Endodermal cell (in vitro differentiated cells): ENCODE measurements around the gene ITFG1. TPM values are rescaled to one million over a fixed set of nuclear protein-coding genes. Genes with fewer than 3 reads are reported as not detected.

Source experiments
- DNase-seq: peaks from one replicate; pipeline ENCODE4 v3.0.0-alpha.2; 2017
- H3K27ac ChIP-seq: 2 replicates; pipeline ENCODE4 v1.5.1; 2013; ENCODE audit warnings: mild to moderate bottlenecking, low read depth, low read length, moderate library complexity
- H3K27me3 ChIP-seq: 2 replicates; pipeline ENCODE4 v1.6.1; 2013; ENCODE audit warnings: mild to moderate bottlenecking, low read length, moderate library complexity; ENCODE audit not compliant: insufficient read depth, control insufficient read depth, poor library complexity, severe bottlenecking
- H3K36me3 ChIP-seq: 2 replicates; pipeline ENCODE4 v1.7.0; 2013; ENCODE audit warnings: mild to moderate bottlenecking, low read length, moderate library complexity; ENCODE audit not compliant: control insufficient read depth, insufficient read depth
- H3K4me1 ChIP-seq: one replicate; pipeline ENCODE4 v1.7.0; 2013; ENCODE audit warnings: low read length; ENCODE audit not compliant: control insufficient read depth, insufficient read depth
- H3K4me3 ChIP-seq: 2 replicates; pipeline ENCODE4 v1.5.1; 2013; ENCODE audit warnings: mild to moderate bottlenecking, low read length, moderate library complexity
- H3K9ac ChIP-seq: 2 replicates; pipeline ENCODE4 v1.6.1; 2013; ENCODE audit warnings: mild to moderate bottlenecking, low read length, moderate library complexity; ENCODE audit not compliant: poor library complexity, severe bottlenecking; ENCODE audit errors: extremely low read depth
- H3K9me3 ChIP-seq: 2 replicates; pipeline ENCODE4 v1.6.1; 2013; ENCODE audit warnings: mild to moderate bottlenecking, low read length, moderate library complexity; ENCODE audit not compliant: control insufficient read depth
- H3K27ac Mint-ChIP-seq: 2 replicates; pipeline ENCODE4 v1.8.0; 2020; ENCODE audit warnings: mixed read lengths
- H3K27me3 Mint-ChIP-seq: 2 replicates; pipeline ENCODE4 v1.8.0; 2021; ENCODE audit warnings: mild to moderate bottlenecking, mixed read lengths; ENCODE audit not compliant: insufficient read depth
- H3K36me3 Mint-ChIP-seq: 2 replicates; pipeline ENCODE4 v1.8.0; 2020; ENCODE audit warnings: low read depth, mixed read lengths
- H3K4me1 Mint-ChIP-seq: 2 replicates; pipeline ENCODE4 v1.8.0; 2020; ENCODE audit warnings: mixed read lengths
- H3K4me3 Mint-ChIP-seq: 2 replicates; pipeline ENCODE4 v1.8.0; 2020; ENCODE audit warnings: mild to moderate bottlenecking, moderate library complexity, mixed read lengths
- H3K9me3 Mint-ChIP-seq: 2 replicates; pipeline ENCODE4 v1.8.0; 2020; ENCODE audit warnings: mild to moderate bottlenecking, mixed read lengths
- CTCF ChIP-seq: fragments of 200-600 bp; sonication (generic); conservative IDR thresholded peaks from 2 replicates; pipeline ENCODE4 v1.5.0; 2021; ENCODE audit warnings: antibody characterized with exemption, mild to moderate bottlenecking
- WGBS, 2 experiments: methylation state at CpG; one replicate each; pipeline versions ENCODE4 v1.1.5 to v1.1.7; 2013; ENCODE audit warnings: missing lambda C conversion rate in 2 of 2, mixed read lengths in 1 of 2; ENCODE audit not compliant: insufficient coverage in 1 of 2, insufficient read length in 1 of 2; 5-methylcytosine and 5-hydroxymethylcytosine counted together
- long read RNA-seq, 4 experiments: library from polyadenylated mRNA in 2 of 4; library from RNA in 1 of 4; library from capped mRNA in 1 of 4; stranded (forward) in 3 of 4; unstranded in 1 of 4; transcript quantifications; one replicate each; pipeline ENCODE4 v2.0.0, GENCODE V29; 2020 to 2021; ENCODE audit warnings: inconsistent platforms in 1 of 4
- polyA plus RNA-seq, 2 experiments: library from polyadenylated mRNA; stranded (reverse); fragments of 50-300 nt; gene quantifications; one replicate each; pipeline ENCODE4 v1.2.3, GENCODE V29; 2013
- total RNA-seq, 2 donors: library from RNA; stranded (reverse); fragmentation: NEBNext Ultra II Directional in 1 of 2; extraction: Animal tissue kit (Norgen Biotek cat#: 25700) in 1 of 2; gene quantifications; 2 replicates in 1 of 2; 3 replicates in 1 of 2; pipeline ENCODE4 v1.2.1, GENCODE V29; 2021

ITFG1 gene
- total RNA-seq = 10 to 100 TPM; 35.6 to 40.0 TPM
- polyA plus RNA-seq (2013, experiment 1 of 2) = 41.6 TPM
- 39.9 TPM for polyA plus RNA-seq (2013, experiment 2 of 2)
- long read RNA-seq, experiment 1, transcript ITFG1-201 (18 exons, 3,400 nt) = major isoform, 7 of 18 reads
- long read RNA-seq, experiment 1, partial matches to known transcripts = 5 of 18 reads
- long read RNA-seq, experiment 1, other reads (novel, unspliced or antisense) = 6 of 18 reads
- long read RNA-seq, experiment 2, transcript ITFG1-201 (18 exons, 3,400 nt) = major isoform, 121 of 148 reads
- long read RNA-seq, experiment 2, partial matches to known transcripts = 11 of 148 reads
- long read RNA-seq, experiment 2, other reads (novel, unspliced or antisense) = 16 of 148 reads
- long read RNA-seq, experiment 3, transcript ITFG1-201 (18 exons, 3,400 nt) = major isoform, 228 of 278 reads
- long read RNA-seq, experiment 3, partial matches to known transcripts = 24 of 278 reads
- long read RNA-seq, experiment 3, other reads (novel, unspliced or antisense) = 26 of 278 reads
- long read RNA-seq, experiment 4, transcript ITFG1-201 (18 exons, 3,400 nt) = major isoform, 32 of 47 reads
- long read RNA-seq, experiment 4, partial matches to known transcripts = 3 of 47 reads
- long read RNA-seq, experiment 4, other reads (novel, unspliced or antisense) = 12 of 47 reads

GRCh38 chr16:47460711-47461597 is at the start of gene ITFG1, which contains the start of gene PHKB:
Gene ITFG1 (minus strand): TSS chr16:47461063. CDS start chr16:47461045, 18 bp downstream.
Gene PHKB (plus strand): TSS chr16:47461331. CDS start chr16:47461351, 20 bp downstream.
- Mint-ChIP-seq H3K27me3 (no peaks in the 10 kb centered on the region), H3K9me3 (no peaks in the 10 kb centered on the region), H3K27ac (peak within 1 kb of the TSS; percentile 96), H3K4me3 (peak within 1 kb of the TSS; percentile 99), H3K36me3 (peaks cover 20% of the 10 kb centered on the region), H3K4me1 (peaks cover 27% of the 10 kb centered on the region)
- Histone ChIP-seq H3K4me1 (no peaks in the 10 kb centered on the region), H3K36me3 (peaks cover 14% of the 10 kb centered on the region), H3K4me3 (peak within 1 kb of the TSS; percentile 91), H3K9me3 (no peaks in the 10 kb centered on the region), H3K9ac (peak within 1 kb of the TSS; percentile 84), H3K27ac (peak within 1 kb of the TSS; percentile 99), H3K27me3 (no peaks in the 10 kb centered on the region)
- WGBS, 2 experiments = 0 to 1% methylated on average over 21 to 82 of the region's 82 CpGs
- peak; percentile 30 for TF ChIP-seq CTCF
- DNase-seq = peak; percentile 96

- no peak for TF ChIP-seq CTCF
- no peaks in the 10 kb centered on the region for H3K9me3 Mint-ChIP-seq
- Histone ChIP-seq H3K27ac (no peak overlapping the region), H3K9me3 (no peaks in the 10 kb centered on the region), H3K4me3 (no peak overlapping the region), H3K36me3 (peaks cover 50% of the 10 kb centered on the region), H3K27me3 (no peaks in the 10 kb centered on the region), H3K9ac (no peak overlapping the region), H3K4me1 (peaks cover 5% of the 10 kb centered on the region)
- 100% methylated on average over 1 of the region's 1 CpG; no CpG with 5 or more reads in 1 of the 2 experiments for WGBS, 2 experiments
- H3K4me1 Mint-ChIP-seq = no peaks in the 10 kb centered on the region
- H3K4me3 Mint-ChIP-seq = no peak overlapping the region
- no peak overlapping the region for H3K27ac Mint-ChIP-seq
- no peaks in the 10 kb centered on the region for H3K27me3 Mint-ChIP-seq
- H3K36me3 Mint-ChIP-seq = peaks cover 35% of the 10 kb centered on the region
- no peak for DNase-seq
Observed at GRCh38 chr16:47507701-47508100, 46.8 kb upstream of the ITFG1 start.

- Mint-ChIP-seq H3K4me3 (no peak overlapping the region), H3K27ac (no peak overlapping the region), H3K9me3 (no peaks in the 10 kb centered on the region), H3K4me1 (no peaks in the 10 kb centered on the region), H3K27me3 (no peaks in the 10 kb centered on the region), H3K36me3 (peaks cover 31% of the 10 kb centered on the region)
- 99 to 100% methylated on average over 1 to 2 of the region's 2 CpGs for WGBS, 2 experiments
- DNase-seq = no peak
- Histone ChIP-seq H3K27me3 (no peaks in the 10 kb centered on the region), H3K36me3 (peaks cover 43% of the 10 kb centered on the region), H3K4me3 (no peak overlapping the region), H3K9me3 (no peaks in the 10 kb centered on the region), H3K4me1 (peaks cover 5% of the 10 kb centered on the region), H3K9ac (no peak overlapping the region), H3K27ac (no peak overlapping the region)
- TF ChIP-seq CTCF = no peak
Observed at GRCh38 chr16:47506800-47507199, 45.9 kb upstream of the ITFG1 start.
